ENCODE data around the gene PPFIA1. TPM values are rescaled to one million over a fixed set of nuclear protein-coding genes. Genes with fewer than 3 reads are reported as not detected.
A peak's percentile ranks its signal among the peaks of the same experiment; 100 is the strongest.

PPFIA1 gene
- total and polyA plus RNA-seq, 8 donors = 14.9 to 28.7 (median 21.1) TPM

- H3K27me3 ChIP-seq = no peaks in the 10 kb centered on the region
- FAIRE-seq = no peak
- no peak for TF ChIP-seq CTCF (IDR thresholded peaks at IDR 0.05)
- intact Hi-C loops (cut with DNase I) = no loop called here
- peaks cover 0 to 53% (median 17%) of the 10 kb centered on the region in 3 donors for H3K36me3 ChIP-seq
- 89 to 95% methylated on average over 11 of the region's 11 CpGs for WGBS, 2 donors
- H3K4me1 ChIP-seq = no peaks in the 10 kb centered on the region
- H3K4me3 ChIP-seq = no peak overlapping the region
- H3K9me3 ChIP-seq = no peaks in the 10 kb centered on the region
- no peak overlapping the region for H3K27ac ChIP-seq
- DNase-seq = no peak
- ATAC-seq = peak in 2 of 4 donors; percentile 54 to 63
Measured at GRCh38 chr11:70358753-70359152, 88.3 kb downstream of the PPFIA1 start.

DNA sequence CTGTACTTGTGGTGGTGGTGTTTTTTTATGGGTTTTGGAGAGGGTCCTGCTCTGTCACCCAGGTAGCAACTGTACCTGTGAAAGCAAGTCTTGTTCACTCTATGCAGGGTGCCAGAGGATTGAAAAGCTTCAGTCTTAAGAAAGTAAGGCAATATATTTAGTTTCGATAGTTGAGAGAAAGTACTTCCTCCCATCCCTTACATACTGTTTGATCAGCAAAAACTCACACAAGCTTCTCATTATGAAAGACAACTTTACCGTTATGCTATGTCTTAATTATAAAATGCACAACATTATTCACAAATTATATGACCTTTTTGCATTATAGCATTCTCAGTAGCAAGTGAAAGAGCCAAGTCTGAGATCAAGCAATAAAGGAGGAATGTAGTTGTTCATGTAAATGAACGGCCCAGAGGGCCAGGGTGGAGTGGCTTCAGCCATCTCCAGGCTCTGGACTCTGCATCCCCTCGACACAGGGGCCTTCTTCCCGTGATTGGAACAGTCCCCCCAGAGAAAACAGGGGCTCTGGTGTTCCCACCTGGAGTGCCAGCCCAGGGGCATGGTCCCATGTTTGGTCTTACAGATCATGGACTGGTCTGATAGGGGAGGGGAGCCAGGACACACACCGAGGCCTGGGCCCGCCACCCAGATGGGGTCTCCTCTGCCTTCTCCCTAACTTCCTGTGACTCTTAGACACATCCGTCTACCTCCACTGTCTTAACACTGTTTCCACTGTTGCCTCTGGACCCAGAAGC is 89.1 kb downstream of the PPFIA1 start:
- no peak for ATAC-seq
- Histone ChIP-seq H3K9me3 (no peaks in the 10 kb centered on the region), H3K4me3 (no peak overlapping the region), H3K36me3 (peaks cover 0 to 47% (median 17%) of the 10 kb centered on the region in 3 donors), H3K27ac (no peak overlapping the region), H3K27me3 (no peaks in the 10 kb centered on the region), H3K4me1 (no peaks in the 10 kb centered on the region)
- 95 to 96% methylated on average over 8 of the region's 8 CpGs for WGBS, 2 donors
- no peak for FAIRE-seq
- no peak for DNase-seq
- no peak for TF ChIP-seq CTCF (IDR thresholded peaks at IDR 0.05)
- intact Hi-C loops (cut with DNase I) = no loop called here

DNA sequence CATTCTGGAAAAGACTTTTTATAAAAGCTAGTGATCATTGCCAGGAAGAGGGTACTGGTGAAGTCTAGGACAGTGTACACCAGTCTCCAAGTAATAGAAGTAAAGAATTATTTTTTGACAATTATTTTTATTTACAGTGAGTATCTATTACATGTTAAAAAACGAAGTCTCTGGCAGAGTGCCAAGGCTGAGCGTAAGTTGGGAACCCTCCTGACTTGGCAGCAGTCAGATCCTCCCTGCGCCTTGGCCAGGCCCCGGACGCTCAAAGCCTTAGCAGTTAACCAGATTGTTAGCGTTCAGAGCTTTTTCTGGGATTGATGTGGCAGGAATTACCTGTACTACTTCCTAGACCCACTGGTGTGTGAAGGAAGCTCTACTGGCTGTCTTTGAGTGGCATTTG is 89.7 kb downstream of the PPFIA1 start:
- no peaks in the 10 kb centered on the region for H3K27me3 ChIP-seq
- no peak for FAIRE-seq
- no peak overlapping the region for H3K27ac ChIP-seq
- peaks cover 0 to 43% (median 17%) of the 10 kb centered on the region in 3 donors for H3K36me3 ChIP-seq
- ATAC-seq = no peak
- TF ChIP-seq CTCF (IDR thresholded peaks at IDR 0.05) = no peak
- H3K4me1 ChIP-seq = no peaks in the 10 kb centered on the region
- intact Hi-C loops (cut with DNase I) = no loop called here
- DNase-seq = no peak
- no peaks in the 10 kb centered on the region for H3K9me3 ChIP-seq
- no peak overlapping the region for H3K4me3 ChIP-seq
- WGBS, 2 donors = 80 to 87% methylated on average over 6 of the region's 6 CpGs

GRCh38 chr11:70364178-70364577 is 93.7 kb downstream of the PPFIA1 start:
- Histone ChIP-seq H3K4me1 (no peaks in the 10 kb centered on the region), H3K9me3 (no peaks in the 10 kb centered on the region), H3K27me3 (no peaks in the 10 kb centered on the region), H3K36me3 (peaks cover 0 to 29% (median 8%) of the 10 kb centered on the region in 3 donors), H3K4me3 (no peak overlapping the region), H3K27ac (no peak overlapping the region)
- intact Hi-C loops (cut with DNase I) = no loop called here
- FAIRE-seq (no peak), DNase-seq (no peak), ATAC-seq (no peak)
- 96 to 97% methylated on average over 2 of the region's 2 CpGs for WGBS, 2 donors
- no peak for TF ChIP-seq CTCF (IDR thresholded peaks at IDR 0.05)
